Posterior vena cava (tissue), 2 donors: Measurements from ENCODE around the gene REM2. TPM values are rescaled to one million over a fixed set of nuclear protein-coding genes. Genes with fewer than 3 reads are reported as not detected.
"Not testable (repeated sequence)": the region's sequence is repeated elsewhere in the genome, so short reads cannot be mapped to it uniquely, and the experiment has no call there.

Experiments used
- DNase-seq: peaks from one replicate; pipeline ENCODE4 v3.0.0-alpha.2; 2020; ENCODE audit warnings: low spot score
- intact Hi-C, 2 donors: fragments of 100-400 bp; cut with DNase I; formaldehyde crosslinking; loops; one replicate each; pipeline versions ENCODE4 v1.14.1 to v1.14.2; 2022 to 2023
- total RNA-seq, 2 donors: library from RNA; stranded (reverse); fragmentation: NEBNext Ultra II Directional; extraction: Animal tissue kit (Norgen Biotek cat#: 25700); gene quantifications; one replicate each; pipeline ENCODE4 v1.2.1, GENCODE V29; 2021
- donor health status: DM: yes; HTN: yes; CAD: no.
- donor health status: DM: yes; HTN: yes; CAD: no.

The REM2 gene
- total RNA-seq, 2 donors from 2014 or later: 0.23 to 0.43 TPM

DNA sequence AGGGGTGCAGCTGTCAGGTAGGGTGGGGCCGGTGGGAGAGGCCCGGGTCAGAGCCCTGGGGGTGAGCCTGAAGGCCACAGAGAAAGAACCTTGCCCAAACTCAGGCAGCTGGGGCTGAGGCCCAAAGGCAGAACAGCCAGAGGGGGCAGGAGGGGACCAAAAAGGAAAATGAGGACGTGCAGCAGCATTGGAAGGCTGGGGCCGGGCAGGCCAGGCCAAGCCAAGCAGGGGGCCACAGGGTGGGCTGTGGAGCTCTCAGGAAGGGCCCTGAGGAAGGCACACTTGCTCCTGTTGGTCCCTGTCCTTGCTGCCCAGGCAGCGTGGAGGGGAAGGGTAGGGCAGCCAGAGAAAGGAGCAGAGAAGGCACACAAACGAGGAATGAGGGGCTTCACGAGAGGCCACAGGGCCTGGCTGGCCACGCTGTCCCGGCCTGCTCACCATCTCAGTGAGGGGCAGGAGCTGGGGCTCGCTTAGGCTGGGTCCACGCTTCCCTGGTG lies 36.2 kb upstream of the REM2 start:
- intact Hi-C loops: loop anchor here in 1 of 2 donors (10.0 kb wide), 1 partner anchor 282 kb away; no protein-coding TSS in a partner anchor
- DNase-seq: peak; percentile 69

DNA sequence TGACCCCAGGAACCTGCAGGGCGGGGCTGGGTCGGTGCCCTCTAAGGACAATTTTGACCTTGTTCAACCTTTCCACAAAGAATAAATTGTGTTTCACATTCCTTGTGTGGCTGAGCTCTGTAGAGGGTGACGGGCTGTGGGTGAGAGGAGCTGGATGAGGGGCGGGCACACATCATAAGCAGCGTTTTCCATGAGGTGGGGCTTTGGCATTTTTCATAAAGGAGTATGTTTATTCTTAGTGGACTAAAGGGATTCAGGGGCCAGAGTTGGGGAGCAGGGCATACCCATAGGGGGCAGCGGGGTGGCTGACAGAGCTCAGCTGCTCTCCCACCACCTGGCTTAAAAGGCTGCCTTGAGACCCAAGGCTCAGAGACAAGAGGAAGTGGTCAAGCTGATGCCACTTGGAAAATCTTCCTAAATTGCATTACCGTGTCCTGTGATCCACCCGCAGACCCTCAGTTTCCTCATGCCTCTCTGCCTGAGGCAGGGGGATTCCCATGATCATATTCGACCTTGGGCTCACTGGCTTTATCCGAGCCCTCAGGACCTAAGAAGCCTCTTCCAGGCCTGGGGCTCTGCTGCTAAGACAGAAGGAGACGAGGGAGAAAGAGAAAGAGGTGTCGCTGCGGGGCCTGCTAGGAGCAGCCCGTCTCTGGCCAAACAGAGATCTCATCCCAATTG lies 35.2 kb upstream of the REM2 start:
- intact Hi-C loops: loop anchor here in 1 of 2 donors (10.0 kb wide), 1 partner anchor 283 kb away; no protein-coding TSS in a partner anchor
- peak; percentile 58 for DNase-seq

DNA sequence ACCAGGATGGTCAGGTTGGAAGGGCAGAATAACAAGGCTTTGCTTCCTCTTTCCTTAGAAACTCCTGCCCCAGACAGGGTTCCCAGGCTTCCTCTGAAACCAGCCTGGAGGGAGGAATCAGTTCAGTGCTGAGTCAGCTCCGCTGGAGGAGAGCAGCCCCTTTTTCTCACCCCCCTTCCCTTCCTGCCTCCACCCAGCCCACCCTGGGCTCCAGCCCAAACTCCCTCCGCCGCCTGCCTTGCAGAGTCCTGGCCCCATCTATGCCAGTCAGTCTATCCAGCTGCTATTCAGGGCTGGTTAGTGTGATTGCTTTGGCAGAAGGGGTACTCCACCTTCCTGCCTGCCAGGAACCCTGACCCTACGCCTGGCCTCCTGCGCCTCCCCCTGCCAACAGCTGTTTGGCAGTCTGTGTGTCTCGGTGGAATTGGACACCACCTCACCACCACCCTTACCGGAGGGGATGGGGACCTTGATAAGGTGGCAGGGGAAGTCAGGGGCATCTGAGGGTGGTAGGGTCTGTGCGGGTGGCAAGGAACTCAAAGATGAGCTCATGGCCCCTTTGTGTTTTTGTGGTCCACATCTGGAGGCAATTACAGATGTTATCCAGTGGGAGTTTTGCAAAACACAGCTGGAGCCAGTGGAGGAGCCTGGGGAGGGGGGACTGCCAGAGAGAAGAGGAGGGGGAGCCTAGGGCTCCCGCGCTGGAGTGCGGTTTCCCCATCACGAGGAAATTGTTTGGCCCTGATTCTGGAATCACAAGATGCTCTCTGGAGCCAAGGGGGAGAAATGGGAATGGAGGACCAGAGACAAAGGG lies 34.5 kb upstream of the REM2 start:
- intact Hi-C loops: loop anchor here in 1 of 2 donors (10.0 kb wide), 1 partner anchor 284 kb away; no protein-coding TSS in a partner anchor
- peak; percentile 92 for DNase-seq

DNA sequence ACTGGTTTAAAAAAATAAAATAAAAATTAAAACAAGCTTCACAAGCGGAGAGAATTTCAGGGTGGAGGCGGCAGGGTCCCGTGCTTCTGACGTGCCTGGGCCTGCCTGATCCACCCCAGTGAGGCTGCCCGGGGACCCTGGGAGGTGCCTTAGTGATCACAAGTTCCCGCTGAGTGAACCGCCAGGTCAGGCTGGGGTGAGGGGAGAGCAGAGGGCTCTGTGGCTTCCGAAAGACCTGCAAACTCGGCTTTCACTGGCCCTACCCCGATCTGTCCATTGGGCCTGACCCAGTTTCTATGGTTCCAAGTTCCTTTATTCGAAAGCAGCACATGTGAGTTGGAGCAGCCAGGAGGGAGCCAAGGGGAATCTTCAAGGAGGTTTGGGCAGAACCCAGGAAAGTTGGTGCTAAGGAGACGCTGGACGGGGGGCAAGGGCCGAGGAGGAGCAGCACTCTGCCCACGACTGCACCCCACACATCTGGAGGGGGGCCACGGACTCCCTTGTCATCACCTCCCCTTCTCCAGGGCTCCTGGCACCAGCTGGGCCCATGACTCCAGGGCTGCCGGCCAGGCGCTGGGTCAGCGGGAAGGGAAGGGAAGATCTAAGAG lies 33.7 kb upstream of the REM2 start:
- peak; percentile 91 for DNase-seq
- intact Hi-C loops: loop anchor here in 1 of 2 donors (10.0 kb wide), 1 partner anchor 285 kb away; no protein-coding TSS in a partner anchor

DNA sequence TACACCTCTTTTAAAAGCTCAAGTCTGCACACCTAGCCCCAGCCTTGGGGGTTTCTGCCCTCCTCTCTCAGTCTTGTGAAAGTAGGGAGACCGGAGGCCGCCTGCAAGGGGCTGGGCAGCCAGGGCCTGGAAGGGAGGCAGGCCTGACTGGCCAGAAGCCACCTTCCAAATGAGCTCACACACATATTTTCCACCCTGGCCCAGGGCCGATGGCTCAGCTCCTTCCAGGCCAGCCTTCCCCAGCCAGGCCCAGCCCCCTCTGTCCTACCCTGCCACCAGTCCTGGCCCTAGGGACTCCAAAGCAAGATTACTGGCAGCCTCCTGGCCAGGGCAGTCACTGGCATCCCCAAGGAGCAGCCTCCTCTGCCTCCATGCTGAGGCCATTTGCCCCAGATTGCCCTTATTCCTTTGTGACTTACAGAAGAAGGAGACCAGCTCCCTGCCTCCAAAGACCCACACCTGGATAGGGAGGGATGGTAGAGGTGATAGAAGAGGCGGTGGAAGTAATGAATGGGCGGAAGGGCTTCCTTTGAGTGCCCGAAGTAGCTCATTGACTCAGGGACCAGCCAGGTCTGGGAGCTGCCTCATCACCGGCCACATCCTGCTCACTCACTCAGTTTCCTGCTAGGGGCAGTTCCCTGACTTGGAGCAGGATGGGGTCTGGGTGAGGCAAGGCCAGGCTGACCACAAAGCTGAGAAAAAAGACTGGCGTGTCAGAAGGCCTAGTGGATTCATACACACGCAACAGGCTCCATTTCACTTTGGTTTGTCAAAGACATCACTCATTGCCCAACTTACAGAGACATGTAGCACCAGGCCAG lies 31.9 kb upstream of the REM2 start:
- peak; percentile 97 for DNase-seq
- intact Hi-C loops: loop anchor here in 1 of 2 donors (2.0 to 10.0 kb wide), 2 partner anchors 14 to 196 kb away; partner anchors contain the start of gene MMP14

DNA sequence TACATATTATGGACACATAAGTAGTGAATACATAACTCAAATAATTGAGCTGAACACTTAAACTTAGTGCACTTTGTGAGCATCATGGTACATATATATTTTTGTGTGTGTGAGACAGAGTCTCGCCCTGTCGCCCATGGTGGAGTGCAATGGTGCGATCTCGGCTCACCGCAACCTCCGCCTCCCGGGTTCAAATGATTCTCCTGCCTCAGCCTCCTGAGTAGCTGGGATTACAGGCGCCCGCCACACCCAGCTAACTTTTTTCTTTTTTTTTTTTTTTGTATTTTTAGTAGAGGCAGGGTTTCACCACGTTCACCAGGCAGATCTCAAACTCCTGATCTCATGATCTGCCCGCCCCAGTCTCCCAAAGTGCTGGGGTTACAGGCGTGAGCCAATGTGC lies 30.8 kb upstream of the REM2 start:
- DNase-seq: peak; percentile 54
- intact Hi-C loops: loop anchor here in 1 of 2 donors (2.0 to 10.0 kb wide), 3 partner anchors 29 to 295 kb away; no protein-coding TSS in a partner anchor

DNA sequence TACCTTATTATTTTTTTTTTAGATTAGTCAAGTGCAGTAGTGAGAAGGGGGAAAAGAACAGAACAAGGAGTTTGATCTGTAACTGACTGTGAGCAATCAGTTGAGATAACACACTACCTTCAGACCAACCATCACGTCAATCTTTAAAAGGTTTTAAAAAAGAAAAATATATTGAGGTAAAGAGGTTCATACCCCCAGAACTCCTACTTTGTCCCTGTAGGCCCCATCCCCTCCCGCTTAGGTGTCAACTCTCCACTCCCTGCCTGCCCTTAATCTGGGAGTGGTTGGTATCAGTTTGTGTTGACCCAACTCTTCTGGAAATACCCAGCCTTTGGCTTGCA lies 30.5 kb upstream of the REM2 start:
- intact Hi-C loops: loop anchor here in 1 of 2 donors (2.0 to 10.0 kb wide), 3 partner anchors 30 to 296 kb away; no protein-coding TSS in a partner anchor
- no peak for DNase-seq

DNA sequence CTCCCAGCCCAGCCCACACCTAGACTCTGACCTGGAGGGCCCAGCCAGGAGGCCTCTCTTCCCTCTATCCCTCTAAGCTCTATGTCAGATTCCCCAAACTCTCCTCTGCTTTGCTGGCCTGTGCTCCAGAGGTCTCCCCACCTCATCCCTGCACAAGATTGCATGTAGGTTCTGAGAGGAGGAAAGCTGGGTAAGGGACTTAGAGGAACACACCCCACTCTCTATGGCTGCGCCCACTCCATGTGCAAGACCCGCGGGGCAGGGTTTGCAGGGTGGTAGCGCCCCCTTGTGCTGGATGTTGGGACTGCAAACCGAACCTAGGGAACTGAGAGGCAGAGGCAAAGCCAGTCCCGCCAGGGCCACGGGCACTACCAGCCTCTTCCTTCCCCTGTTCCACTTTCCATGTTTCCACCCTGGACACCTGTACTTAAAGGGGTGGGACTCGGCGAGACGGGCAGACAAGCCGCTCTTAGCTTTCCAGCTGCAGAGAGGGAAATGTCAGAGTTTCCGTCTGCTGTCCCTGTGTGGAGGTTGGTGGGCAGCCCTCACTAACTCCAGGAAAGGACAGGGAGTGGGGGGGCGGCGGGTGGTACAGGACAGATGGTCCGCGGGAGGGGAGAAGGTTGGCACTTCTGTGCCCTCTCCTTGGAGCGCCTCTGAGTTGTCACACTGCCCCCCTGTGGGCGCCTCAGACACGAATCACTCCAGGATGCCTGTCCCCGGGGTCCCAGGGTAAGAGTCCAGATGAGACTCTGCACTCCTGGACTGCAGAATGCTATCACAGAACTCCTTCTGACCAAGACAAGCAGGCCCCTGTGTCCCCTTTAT lies 29.9 kb upstream of the REM2 start:
- intact Hi-C loops: loop anchor here in 1 of 2 donors (2.0 to 10.0 kb wide), 3 partner anchors 30 to 296 kb away; no protein-coding TSS in a partner anchor
- peak; percentile 96 for DNase-seq

DNA sequence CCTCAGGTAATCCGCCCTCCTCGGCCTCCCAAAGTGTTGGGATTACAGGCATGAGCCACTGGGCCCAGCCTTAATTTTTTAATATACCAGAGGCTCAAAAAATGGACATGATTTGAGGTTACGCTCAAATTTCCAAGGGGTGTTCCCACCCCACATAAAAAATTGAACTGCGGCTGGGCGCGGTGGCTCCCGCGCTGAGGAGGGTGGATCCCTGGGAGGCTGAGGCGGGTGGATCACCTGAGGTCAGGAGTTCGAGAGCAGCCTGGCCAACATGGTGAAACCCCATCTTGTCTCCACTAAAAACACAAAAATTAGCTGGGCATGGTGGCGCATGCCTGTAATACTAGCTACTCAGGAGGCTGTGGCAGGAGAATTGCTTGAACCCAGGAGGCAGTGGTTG lies 28.7 kb upstream of the REM2 start:
- intact Hi-C loops: loop anchor here in 1 of 2 donors (10.0 kb wide), 1 partner anchor 199 kb away; no protein-coding TSS in a partner anchor
- DNase-seq: peak; percentile 64

DNA sequence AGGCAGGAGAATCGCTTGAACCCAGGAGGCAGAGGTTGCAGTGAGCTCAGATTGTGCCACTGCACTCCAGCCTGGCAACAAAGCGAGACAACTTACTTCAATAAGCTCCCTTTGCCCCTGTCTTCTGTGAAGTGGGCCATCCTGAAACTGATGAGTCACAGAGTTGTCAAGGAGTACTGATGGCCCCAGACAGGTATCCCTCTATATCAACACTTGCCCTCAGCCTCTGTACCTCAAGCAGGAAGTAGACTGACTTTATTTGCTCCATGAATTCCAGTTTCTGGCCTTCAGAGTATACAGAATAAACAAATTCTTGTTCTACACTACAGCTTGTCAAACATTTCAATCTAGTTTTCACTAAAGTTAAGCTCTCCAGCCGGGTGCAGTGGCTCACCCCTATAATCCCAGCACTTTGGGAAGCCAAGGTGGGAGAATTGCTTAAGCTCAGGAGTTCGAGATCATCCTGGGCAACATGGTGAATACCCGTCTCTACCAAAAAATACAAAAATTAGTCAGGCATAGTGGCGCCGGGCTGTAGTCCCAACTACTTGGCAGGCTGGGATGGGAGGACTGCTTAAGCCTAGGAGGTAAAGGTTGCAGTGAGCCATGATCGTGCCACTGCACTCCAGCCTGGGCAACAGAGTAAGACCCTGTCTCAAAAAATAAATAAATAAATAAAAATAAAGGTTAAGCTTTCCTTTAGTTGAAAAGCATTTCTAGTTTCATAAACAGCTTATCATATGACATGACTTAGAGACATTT lies 27.9 kb upstream of the REM2 start:
- intact Hi-C loops: loop anchor here in 1 of 2 donors (10.0 kb wide), 1 partner anchor 200 kb away; no protein-coding TSS in a partner anchor
- DNase-seq: peak; percentile 28

DNA sequence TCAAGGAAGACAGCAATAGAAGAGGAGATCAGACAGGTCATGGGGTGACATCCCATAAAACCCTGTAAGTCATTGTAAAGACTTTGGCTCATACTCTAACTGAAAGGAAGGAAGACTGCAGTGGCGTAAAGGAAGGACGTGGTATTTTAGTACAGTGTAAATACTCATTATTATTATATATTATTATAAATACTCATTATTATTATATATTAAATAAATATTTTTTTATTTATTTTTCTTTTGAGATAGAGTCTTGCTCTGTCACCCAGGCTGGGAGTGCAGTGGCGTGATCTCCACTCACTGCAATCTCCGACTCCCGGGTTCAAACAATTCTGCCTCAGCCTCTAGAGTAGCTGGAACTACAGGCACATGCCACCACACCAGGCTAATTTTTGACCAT lies 26.6 kb upstream of the REM2 start:
- no peak for DNase-seq
- intact Hi-C loops: loop anchor here in 1 of 2 donors (10.0 kb wide), 1 partner anchor 202 kb away; no protein-coding TSS in a partner anchor

DNA sequence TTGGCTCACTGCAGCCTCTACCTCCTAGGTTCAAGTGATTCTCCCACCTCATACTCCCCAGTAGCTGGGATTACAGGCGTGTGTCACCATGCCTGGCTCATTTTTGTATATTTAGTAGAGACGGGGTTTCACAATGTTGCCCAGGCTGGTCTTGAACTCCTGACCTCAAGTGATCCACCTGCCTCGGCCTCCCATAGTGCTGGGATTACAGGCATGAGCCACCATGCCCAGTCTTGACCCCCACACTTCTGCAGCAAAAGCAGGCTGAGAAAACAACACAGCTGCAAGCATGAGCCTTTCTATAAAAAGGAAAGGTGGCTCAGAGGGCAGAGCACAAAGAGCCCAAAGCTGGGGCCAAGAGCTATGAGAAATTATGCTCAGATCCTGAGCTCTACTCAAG lies 22.6 kb upstream of the REM2 start:
- peak; percentile 11 for DNase-seq
- intact Hi-C loops: not testable (repeated sequence)

DNA sequence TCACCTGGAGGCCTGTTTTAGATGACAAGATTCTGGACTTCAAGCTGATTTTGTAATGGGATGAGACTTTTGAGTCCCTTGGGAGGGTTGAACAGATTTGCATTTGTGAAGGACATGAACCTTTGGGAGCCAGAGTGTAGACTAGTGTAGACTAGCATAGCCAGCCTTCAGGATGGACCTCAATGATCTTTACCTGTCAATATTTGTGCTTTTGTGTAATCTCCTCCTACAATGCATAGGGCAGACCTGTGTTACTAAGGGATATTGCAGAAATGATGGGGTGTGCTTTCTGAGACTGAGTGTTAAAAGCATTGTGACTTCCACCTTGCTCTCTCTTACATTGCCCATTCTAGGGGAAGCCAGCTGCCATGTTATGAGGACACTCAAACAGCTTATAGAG lies 21.4 kb upstream of the REM2 start:
- intact Hi-C loops: no loop called here
- DNase-seq: no peak

DNA sequence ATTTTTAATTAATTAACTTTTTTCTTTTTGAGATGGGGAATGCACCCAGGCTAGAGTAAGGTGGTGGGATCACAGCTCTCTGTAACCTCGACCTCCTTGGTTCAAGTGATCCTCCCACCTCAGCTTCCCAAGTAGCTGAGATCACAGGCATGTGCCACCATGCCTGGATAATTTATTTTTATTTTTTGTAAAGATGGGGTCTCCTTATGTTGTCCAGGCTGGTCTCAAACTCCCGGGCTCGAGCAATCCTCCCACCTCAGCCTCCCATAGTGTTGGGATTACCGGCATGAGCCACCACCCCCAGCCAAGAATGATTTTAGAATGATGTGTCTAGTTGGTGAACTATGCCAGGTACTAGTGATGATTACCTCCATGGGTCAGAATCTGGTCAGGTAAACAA lies 18.0 kb upstream of the REM2 start:
- DNase-seq: peak; percentile 9
- intact Hi-C loops: no loop called here

DNA sequence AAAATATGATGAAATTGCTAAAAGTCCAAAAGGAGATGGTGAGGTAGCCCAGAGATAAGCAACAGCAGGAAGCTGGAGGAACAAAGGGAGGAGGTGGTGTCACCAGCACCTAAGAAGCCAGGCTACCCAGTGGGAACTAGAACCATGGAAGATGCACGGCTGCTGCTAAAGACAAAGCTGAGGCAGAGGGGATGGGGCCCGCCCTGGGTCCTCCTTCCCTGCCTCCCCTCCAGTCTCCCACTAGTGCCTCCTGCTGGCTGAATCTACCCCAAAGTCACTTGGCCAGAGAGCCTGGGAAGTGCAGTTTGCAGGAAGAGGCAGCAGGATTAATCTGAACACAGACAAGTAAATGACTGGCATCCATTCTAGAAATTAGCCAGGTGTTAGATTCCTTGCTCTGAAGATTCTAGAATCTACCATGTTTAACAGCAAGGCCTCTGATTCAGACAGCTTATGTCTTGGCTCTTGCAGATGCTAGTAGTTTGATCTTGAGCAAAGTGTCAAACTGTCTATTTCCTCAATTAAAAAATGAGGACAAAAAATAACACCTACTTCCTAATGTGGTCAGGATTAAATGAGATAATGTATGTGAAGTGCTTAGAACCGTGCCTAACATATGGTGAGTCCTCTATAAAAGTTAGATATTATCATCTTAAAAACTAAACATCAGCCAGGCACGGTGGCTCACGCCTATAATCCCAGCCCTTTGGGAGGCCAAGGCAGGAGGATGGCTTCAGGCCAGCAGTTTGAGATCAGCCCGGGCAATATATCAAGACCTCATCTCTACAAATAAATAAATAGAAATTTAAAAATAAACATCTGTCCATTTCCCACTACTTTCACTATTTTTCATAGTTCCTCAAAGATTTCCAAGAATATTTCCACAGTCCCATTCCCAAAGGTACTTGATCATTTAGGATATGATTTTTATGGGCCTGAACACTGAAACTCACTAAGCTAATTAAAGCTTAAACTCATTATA lies 17.3 kb upstream of the REM2 start:
- peak; percentile 61 for DNase-seq
- intact Hi-C loops: no loop called here

DNA sequence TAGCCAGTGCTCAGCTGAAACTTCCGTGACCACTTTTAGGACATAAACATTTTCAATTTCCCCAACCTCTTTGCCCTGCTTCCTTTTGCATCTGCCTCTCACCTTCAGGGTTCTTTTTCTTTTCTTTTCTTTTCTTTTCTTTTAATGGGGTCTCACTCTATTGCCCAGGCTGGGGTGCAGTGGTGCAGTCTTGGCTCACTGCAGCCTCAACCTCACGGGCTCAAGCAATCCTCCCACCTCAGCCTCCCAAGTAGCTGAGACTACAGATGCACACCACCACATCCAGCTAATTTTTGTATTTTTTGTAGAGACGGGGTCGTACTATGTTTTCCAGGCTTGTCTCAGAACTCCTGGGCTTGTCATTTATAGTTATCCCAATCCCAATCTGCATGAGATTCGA lies 16.1 kb upstream of the REM2 start:
- no peak for DNase-seq
- intact Hi-C loops: no loop called here
